ENCODE measurements around the gene SNX27.
"Not testable (repeated sequence)": the region's sequence is repeated elsewhere in the genome, so short reads cannot be mapped to it uniquely, and the experiment has no call there.

The SNX27 gene

DNA sequence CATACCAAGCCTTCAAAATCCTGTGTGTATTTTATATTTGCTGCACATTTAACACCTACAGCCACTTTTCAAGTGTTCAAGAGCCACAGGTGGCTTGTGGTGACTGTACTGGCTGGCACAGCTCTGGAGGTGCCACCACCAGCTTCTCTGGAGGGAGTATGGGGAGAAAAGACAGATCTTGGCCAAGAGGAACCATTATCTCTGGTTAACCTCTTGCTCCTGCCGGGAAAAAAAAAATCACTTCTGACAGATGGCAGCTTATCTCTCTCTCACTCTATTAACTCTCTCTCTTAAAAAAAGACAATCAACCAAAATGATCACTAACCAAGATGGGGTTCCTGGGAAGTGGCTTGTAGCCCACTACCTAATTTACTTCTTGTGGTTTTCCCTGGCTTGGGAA is 108.3 kb downstream of the SNX27 start:
- Mint-ChIP-seq H3K36me3 (no peaks in the 10 kb centered on the region), H3K4me1 (peaks cover 26% of the 10 kb centered on the region), H3K4me3 (no peak overlapping the region), H3K27ac (no peak overlapping the region), H3K27me3 (peaks cover 97% of the 10 kb centered on the region), H3K9me3 (no peaks in the 10 kb centered on the region)
- CTCF ChIA-PET = interaction anchor here (1.4 kb wide), 1 partner anchor 14 kb away, joined by 9 read pairs; no protein-coding TSS in a partner anchor
- DNase-seq = no peak

DNA sequence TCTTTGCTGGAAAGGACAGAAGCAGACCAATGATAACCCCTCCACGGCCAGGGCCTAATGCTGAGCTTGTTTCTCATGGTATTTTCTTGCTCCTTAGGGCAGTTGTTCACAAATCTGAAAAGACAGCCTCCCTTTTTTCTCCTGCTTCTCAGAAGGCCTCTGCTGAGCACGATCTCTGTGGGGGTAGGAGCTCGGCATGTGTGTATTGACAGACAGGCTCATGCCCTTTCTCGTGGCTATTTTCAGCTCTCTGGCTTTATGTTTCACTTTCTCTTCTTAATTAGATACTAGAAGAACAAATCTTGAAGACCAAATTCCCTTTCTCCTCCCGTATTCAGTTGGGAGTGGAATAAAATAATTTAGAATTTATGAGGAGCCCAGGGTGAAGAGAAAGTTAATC is 108.7 kb downstream of the SNX27 start:
- Mint-ChIP-seq H3K4me1 (peaks cover 26% of the 10 kb centered on the region), H3K36me3 (no peaks in the 10 kb centered on the region), H3K27me3 (peaks cover 94% of the 10 kb centered on the region), H3K9me3 (no peaks in the 10 kb centered on the region), H3K27ac (no peak overlapping the region), H3K4me3 (peak overlapping the region; percentile 54)
- CTCF ChIA-PET = interaction anchor here (0.7 to 1.4 kb wide), 2 partner anchors 13 to 44 kb away, joined by 3 to 9 read pairs; no protein-coding TSS in a partner anchor
- peak; percentile 34 for DNase-seq

- Mint-ChIP-seq H3K27me3 (peaks cover 94% of the 10 kb centered on the region), H3K9me3 (no peaks in the 10 kb centered on the region), H3K27ac (no peak within 1 kb of the TSS), H3K36me3 (no peaks in the 10 kb centered on the region), H3K4me1 (peaks cover 26% of the 10 kb centered on the region), H3K4me3 (peak within 1 kb of the TSS; percentile 65)
- CTCF ChIA-PET = interaction anchor here (0.7 to 1.4 kb wide), 3 partner anchors 13 to 125 kb away, joined by 3 to 9 read pairs (median 3); no protein-coding TSS in a partner anchor
- DNase-seq = peak; percentile 64
These were observed 109.3 kb downstream of the SNX27 start, which contains the start of gene RIIAD1 for GRCh38 chr1:151720974-151721787. Gene RIIAD1 (plus strand): TSS chr1:151721522. CDS start chr1:151721537, 15 bp downstream.

- no peak for DNase-seq
- CTCF ChIA-PET = interaction anchor here (1.2 kb wide), 1 partner anchor 124 kb away, joined by 3 read pairs; no protein-coding TSS in a partner anchor
- H3K9me3 Mint-ChIP-seq = no peaks in the 10 kb centered on the region
- H3K36me3 Mint-ChIP-seq = no peaks in the 10 kb centered on the region
- peaks cover 93% of the 10 kb centered on the region for H3K27me3 Mint-ChIP-seq
- no peak overlapping the region for H3K27ac Mint-ChIP-seq
- peaks cover 24% of the 10 kb centered on the region for H3K4me1 Mint-ChIP-seq
- H3K4me3 Mint-ChIP-seq = peak overlapping the region; percentile 65
These were observed 110.1 kb downstream of the SNX27 start for GRCh38 chr1:151721788-151722510.

DNA sequence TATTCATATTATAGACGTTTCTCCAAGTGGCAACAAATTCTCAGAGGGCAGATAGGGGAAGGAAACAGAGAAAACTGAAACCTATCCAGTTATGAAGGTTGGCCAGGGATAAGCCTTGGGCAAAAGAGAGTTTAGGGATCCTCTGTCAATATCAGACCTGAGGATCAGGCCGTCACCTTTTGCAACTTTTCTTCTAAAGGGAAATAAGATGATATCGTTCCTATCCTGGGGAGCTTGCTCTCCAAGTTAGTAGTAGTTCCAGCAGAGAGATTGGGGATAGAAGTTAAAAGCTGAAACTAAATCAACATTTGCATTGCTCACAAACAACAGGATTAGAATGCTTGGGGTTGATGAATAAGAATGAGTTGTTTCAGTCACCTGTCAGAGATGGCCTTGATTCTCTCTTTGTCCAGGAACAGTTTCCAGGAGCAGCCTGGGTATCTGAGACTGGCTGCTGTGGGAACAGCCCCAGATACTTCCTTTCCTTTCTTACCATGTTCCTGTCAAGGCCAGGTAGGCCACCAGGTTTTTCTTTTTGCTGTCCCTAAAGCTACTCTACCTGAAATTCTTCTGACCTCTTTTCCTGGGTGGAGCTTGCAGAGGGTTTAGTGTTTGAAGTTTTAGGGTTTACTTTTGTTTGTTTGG is 112.0 kb downstream of the SNX27 start:
- CTCF ChIA-PET = interaction anchor here (0.5 to 0.7 kb wide), 2 partner anchors 81 to 195 kb away, joined by 3 read pairs; no protein-coding TSS in a partner anchor
- peaks cover 88% of the 10 kb centered on the region for H3K27me3 Mint-ChIP-seq

DNA sequence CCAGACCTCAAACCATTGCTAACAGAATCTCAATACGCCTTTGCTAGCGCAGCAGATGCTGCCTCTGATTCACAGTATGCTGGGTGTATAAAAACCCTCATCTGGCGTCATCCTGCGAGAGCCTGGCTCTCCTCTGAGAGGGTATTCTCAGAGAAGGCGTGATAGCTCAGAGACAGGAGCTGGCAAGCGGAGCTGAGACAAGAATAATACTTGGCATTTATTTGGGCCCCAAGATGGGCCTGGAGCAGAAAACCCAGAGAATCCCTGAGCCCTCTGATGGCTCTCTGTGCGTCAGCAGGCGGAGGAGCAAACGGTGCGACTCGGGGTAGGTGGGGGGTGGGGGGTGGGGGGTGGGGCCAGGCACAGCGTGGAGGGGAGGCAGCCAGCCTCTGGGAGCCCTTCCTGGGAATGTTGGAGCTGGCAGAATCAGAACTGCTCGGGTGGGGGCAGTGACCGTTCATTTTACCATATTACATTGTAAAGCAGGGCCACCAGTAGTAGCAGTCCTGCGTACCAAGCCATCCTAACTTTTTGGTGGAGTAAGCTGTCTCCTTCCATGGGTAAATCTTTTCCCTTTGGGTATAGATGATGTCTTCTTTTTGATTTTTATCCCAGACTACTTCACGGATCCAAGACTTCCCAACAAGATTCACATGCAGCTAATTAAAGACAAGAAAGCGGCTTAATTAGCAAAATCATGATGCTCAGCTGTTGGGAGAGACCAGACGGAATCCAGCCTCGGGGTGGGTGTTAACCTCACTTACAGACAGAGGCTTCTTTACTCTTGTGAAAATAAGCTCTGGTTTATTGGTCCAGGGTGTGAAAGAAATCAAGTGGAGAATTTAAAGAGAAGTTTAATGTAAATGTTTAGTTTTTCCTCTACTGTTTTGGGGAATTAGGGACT is 116.6 kb downstream of the SNX27 start:
- no peak overlapping the region for H3K4me3 Mint-ChIP-seq
- no peak for DNase-seq
- H3K27me3 Mint-ChIP-seq = peaks cover 60% of the 10 kb centered on the region
- CTCF ChIA-PET = no interaction called here
- H3K36me3 Mint-ChIP-seq = no peaks in the 10 kb centered on the region
- H3K9me3 Mint-ChIP-seq = no peaks in the 10 kb centered on the region
- no peak overlapping the region for H3K27ac Mint-ChIP-seq
- no peaks in the 10 kb centered on the region for H3K4me1 Mint-ChIP-seq

More for the DNA sequence above, 112.0 kb downstream of the SNX27 start:
- no peaks in the 10 kb centered on the region for H3K36me3 Mint-ChIP-seq
- H3K4me3 Mint-ChIP-seq = no peak overlapping the region
- no peak overlapping the region for H3K27ac Mint-ChIP-seq
- H3K9me3 Mint-ChIP-seq = no peaks in the 10 kb centered on the region
- no peak for DNase-seq
- H3K4me1 Mint-ChIP-seq = peaks cover 21% of the 10 kb centered on the region

DNA sequence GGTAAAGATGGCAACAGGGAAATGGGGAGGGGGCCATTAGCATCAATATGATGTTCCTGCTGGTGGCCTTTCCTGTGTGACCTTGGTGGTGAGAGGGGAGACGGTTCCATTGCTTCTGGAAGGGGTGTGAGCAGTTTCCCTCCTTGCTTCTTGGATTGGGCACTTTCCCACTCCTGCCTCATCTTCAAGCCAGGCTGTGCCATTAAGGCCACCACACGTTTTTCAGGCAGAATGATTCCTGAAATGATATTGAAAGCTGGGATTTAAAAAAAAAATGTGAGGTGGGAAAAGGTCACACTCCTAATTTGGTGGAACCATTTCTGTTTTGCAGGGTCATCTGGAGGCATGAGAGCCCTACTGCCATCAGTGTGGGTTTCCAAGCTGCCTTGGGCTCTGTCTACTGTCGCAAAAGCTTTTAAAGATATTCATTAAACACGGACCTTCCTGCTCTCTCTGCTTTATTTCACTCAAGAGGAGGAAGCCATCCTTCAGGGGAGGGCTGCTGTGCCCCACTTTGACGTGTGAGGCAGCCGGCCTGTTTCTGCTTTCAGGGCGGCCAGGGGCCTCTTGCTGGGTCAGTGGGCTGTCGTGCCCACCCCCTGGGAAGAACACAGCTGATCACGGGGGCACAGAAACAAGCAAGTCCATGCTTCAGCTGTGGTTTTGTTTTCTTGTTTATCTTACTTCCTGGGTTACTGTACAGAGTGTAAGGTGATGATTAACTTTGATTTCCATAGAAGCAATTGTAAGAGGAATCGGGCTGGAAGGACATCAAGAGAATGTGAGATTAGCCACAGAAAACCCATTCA is 117.5 kb downstream of the SNX27 start:
- CTCF ChIA-PET = no interaction called here
- H3K27me3 Mint-ChIP-seq = peaks cover 52% of the 10 kb centered on the region
- no peak overlapping the region for H3K4me3 Mint-ChIP-seq
- DNase-seq = no peak
- H3K27ac Mint-ChIP-seq = no peak overlapping the region
- H3K36me3 Mint-ChIP-seq = no peaks in the 10 kb centered on the region
- H3K4me1 Mint-ChIP-seq = no peaks in the 10 kb centered on the region
- H3K9me3 Mint-ChIP-seq = no peaks in the 10 kb centered on the region

- CTCF ChIA-PET = no interaction called here
- Mint-ChIP-seq H3K9me3 (no peaks in the 10 kb centered on the region), H3K36me3 (no peaks in the 10 kb centered on the region), H3K27ac (no peak overlapping the region), H3K27me3 (peaks cover 48% of the 10 kb centered on the region), H3K4me1 (no peaks in the 10 kb centered on the region), H3K4me3 (no peak overlapping the region)
- no peak for DNase-seq
These were observed 118.1 kb downstream of the SNX27 start for GRCh38 chr1:151729966-151730291.

- Mint-ChIP-seq H3K4me1 (no peaks in the 10 kb centered on the region), H3K27ac (no peak overlapping the region), H3K27me3 (peaks cover 37% of the 10 kb centered on the region), H3K4me3 (no peak overlapping the region), H3K9me3 (peaks cover 14% of the 10 kb centered on the region), H3K36me3 (no peaks in the 10 kb centered on the region)
- CTCF ChIA-PET = interaction anchor here (0.8 to 2.7 kb wide), 4 partner anchors 12 to 139 kb away, joined by 3 to 23 read pairs (median 8); partner anchors contain the start of genes CELF3 and RIIAD1
- no peak for DNase-seq
These were observed 121.3 kb downstream of the SNX27 start for GRCh38 chr1:151733126-151733525.

- not testable (repeated sequence) for H3K4me3 Mint-ChIP-seq, H3K36me3 Mint-ChIP-seq, DNase-seq, H3K27ac Mint-ChIP-seq, H3K4me1 Mint-ChIP-seq
- CTCF ChIA-PET = interaction anchor here (0.7 to 2.7 kb wide), 17 partner anchors 10 to 433 kb away, joined by 3 to 23 read pairs (median 5); partner anchors contain the start of genes CELF3, RIIAD1 and TDRKH
- peaks cover 32% of the 10 kb centered on the region for H3K27me3 Mint-ChIP-seq
- H3K9me3 Mint-ChIP-seq = peaks cover 17% of the 10 kb centered on the region
These were observed 122.1 kb downstream of the SNX27 start for GRCh38 chr1:151733995-151734394.

GRCh38 chr1:151737026-151737425 is 125.2 kb downstream of the SNX27 start:
- H3K9me3 Mint-ChIP-seq = peaks cover 17% of the 10 kb centered on the region
- no peaks in the 10 kb centered on the region for H3K36me3 Mint-ChIP-seq
- no peak for DNase-seq
- H3K27ac Mint-ChIP-seq = no peak overlapping the region
- peaks cover 5% of the 10 kb centered on the region for H3K4me1 Mint-ChIP-seq
- H3K4me3 Mint-ChIP-seq = no peak overlapping the region
- CTCF ChIA-PET = no interaction called here
- H3K27me3 Mint-ChIP-seq = peaks cover 28% of the 10 kb centered on the region

DNA sequence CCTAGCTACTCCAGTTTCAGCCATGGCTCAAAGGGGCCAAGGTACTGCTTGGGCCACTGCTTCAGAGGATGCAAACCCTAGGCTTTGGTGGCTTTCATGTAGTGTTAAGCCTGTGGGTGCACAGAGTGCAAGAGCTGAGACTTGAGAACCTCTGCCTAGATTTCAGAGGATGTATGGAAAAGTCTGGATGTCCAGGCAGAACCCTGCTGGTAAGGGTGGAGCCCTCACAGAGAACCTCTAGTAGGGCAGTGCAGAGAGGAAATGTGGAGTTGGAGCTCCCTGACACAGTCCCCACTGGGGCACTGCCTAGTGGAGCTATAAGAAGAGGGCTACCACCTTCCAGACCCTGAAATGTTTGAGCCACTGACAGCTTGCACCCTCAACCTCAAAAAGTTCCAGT is 125.6 kb downstream of the SNX27 start:
- no peak overlapping the region for H3K27ac Mint-ChIP-seq
- no peak for DNase-seq
- peaks cover 5% of the 10 kb centered on the region for H3K4me1 Mint-ChIP-seq
- peaks cover 32% of the 10 kb centered on the region for H3K27me3 Mint-ChIP-seq
- peaks cover 17% of the 10 kb centered on the region for H3K9me3 Mint-ChIP-seq
- H3K36me3 Mint-ChIP-seq = no peaks in the 10 kb centered on the region
- CTCF ChIA-PET = no interaction called here
- no peak overlapping the region for H3K4me3 Mint-ChIP-seq

Data from activated naive CD4-positive, alpha-beta T cell treated with anti-CD3 and anti-CD28 coated beads, Interleukin-2, amount 10 ng/mL, durations not matched to agents 7 days and 5 days (primary cell).